Colonic mucosa (tissue), 4 donors: Measurements from ENCODE around the gene HIC1. TPM values are rescaled to one million over a fixed set of nuclear protein-coding genes. Genes with fewer than 3 reads are reported as not detected.

Experiments used
- DNase-seq: peaks from one replicate; pipeline ENCODE4 v3.0.0-alpha.2; 2020
- H3K27ac ChIP-seq: fragments of 200-600 bp; one replicate; pipeline ENCODE4 v1.8.0; 2021
- H3K27me3 ChIP-seq: fragments of 200-600 bp; one replicate; pipeline ENCODE4 v1.8.0; 2021
- H3K36me3 ChIP-seq: fragments of 200-600 bp; one replicate; pipeline ENCODE4 v1.8.0; 2021
- H3K4me1 ChIP-seq: fragments of 200-600 bp; one replicate; pipeline ENCODE4 v1.8.0; 2021; ENCODE audit warnings: mild to moderate bottlenecking
- H3K4me3 ChIP-seq: fragments of 200-600 bp; one replicate; pipeline ENCODE4 v1.8.0; 2021
- H3K9ac ChIP-seq, 2 donors: one replicate each; pipeline ENCODE4 v1.7.0; 2013; ENCODE audit warnings: control low read depth in 2 of 2, low read depth in 2 of 2, low read length in 2 of 2
- H3K9me3 ChIP-seq: fragments of 200-600 bp; one replicate; pipeline ENCODE4 v1.8.0; 2021
- intact Hi-C: fragments of 100-400 bp; cut with DNase I; formaldehyde crosslinking; loops from one replicate; pipeline ENCODE4 v1.14.1; 2022
- total RNA-seq, 2 donors: library from RNA; stranded (reverse); fragmentation: NEBNext Ultra II Directional in 1 of 2; extraction: Animal tissue kit (Norgen Biotek cat#: 25700) in 1 of 2; gene quantifications; one replicate each; pipeline ENCODE4 v1.2.1, GENCODE V29; 2021
- TF ChIP-seq, protein P1 (sequence below): fragments of 200-600 bp; IDR thresholded peaks from one replicate; pipeline ENCODE4 v1.8.0; 2022; ENCODE audit warnings: antibody characterized with exemption, mild to moderate bottlenecking
- donor health status: healthy.
- donor health status: DM: no; HTN: no; CAD: no.
- donor health status: DM: no; HTN: no; CAD: no.

Gene HIC1, protein sequence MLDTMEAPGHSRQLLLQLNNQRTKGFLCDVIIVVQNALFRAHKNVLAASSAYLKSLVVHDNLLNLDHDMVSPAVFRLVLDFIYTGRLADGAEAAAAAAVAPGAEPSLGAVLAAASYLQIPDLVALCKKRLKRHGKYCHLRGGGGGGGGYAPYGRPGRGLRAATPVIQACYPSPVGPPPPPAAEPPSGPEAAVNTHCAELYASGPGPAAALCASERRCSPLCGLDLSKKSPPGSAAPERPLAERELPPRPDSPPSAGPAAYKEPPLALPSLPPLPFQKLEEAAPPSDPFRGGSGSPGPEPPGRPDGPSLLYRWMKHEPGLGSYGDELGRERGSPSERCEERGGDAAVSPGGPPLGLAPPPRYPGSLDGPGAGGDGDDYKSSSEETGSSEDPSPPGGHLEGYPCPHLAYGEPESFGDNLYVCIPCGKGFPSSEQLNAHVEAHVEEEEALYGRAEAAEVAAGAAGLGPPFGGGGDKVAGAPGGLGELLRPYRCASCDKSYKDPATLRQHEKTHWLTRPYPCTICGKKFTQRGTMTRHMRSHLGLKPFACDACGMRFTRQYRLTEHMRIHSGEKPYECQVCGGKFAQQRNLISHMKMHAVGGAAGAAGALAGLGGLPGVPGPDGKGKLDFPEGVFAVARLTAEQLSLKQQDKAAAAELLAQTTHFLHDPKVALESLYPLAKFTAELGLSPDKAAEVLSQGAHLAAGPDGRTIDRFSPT
- total RNA-seq = 10 to 100 TPM in 1 of 2 donors, 1 to 10 TPM in 1; 7.0 to 11.2 TPM

DNA sequence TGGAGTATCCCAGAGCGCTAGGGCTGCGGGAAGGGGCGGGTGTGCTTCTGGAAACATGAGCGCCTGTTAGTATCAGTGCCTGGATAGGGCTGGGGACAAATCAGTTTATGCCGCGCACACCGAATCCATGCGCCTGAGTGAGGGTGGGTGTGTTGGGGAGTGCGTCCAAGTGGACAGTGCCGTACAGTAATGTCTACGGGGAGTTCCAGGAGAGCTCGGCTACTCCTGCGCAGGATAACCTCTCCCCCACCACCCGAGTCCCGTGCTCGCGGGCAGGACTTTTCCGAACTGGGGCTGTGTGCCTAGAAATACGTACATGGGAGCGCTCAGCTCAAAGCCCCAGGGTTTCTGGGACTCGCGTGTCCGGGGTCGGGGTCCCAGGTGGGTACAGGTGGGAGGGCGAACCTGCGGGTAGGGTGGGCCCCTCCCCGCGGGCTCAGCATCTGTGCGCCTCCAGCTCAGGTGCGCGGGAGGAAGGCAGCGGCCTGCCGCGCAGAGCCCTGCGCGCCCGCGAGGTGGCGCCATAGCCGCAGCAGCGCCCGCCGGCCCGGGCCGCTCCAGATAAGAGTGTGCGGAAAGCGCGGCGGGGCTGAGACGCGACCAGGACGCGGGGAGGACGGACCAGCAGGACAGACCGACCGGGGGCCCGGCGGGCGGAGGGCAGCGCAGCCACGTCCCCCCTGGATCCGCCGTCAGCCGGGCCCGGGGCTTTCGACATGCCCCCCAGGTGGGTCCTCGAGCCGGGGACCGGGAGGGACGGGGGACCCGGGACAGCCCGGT is at the start of gene HIC1:
HIC1 (plus strand) TSS at position 592 of the 780 bp plus-strand sequence. CDS start 1,588 bp downstream, outside the sequence.
- intact Hi-C loops = loop anchor here (2.0 to 10.0 kb wide), 3 partner anchors 118 to 220 kb away; no protein-coding TSS in a partner anchor
- peak within 1 kb of the TSS; percentile 79 for H3K27ac ChIP-seq
- no peaks in the 10 kb centered on the region for H3K9me3 ChIP-seq
- TF ChIP-seq, protein P1, sequence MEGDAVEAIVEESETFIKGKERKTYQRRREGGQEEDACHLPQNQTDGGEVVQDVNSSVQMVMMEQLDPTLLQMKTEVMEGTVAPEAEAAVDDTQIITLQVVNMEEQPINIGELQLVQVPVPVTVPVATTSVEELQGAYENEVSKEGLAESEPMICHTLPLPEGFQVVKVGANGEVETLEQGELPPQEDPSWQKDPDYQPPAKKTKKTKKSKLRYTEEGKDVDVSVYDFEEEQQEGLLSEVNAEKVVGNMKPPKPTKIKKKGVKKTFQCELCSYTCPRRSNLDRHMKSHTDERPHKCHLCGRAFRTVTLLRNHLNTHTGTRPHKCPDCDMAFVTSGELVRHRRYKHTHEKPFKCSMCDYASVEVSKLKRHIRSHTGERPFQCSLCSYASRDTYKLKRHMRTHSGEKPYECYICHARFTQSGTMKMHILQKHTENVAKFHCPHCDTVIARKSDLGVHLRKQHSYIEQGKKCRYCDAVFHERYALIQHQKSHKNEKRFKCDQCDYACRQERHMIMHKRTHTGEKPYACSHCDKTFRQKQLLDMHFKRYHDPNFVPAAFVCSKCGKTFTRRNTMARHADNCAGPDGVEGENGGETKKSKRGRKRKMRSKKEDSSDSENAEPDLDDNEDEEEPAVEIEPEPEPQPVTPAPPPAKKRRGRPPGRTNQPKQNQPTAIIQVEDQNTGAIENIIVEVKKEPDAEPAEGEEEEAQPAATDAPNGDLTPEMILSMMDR = peak; percentile 97
- DNase-seq = peak; percentile 71
- peaks cover 54% of the 10 kb centered on the region for H3K27me3 ChIP-seq
- H3K9ac ChIP-seq = peak within 1 kb of the TSS; percentile 40 to 76
- peak within 1 kb of the TSS; percentile 59 for H3K4me3 ChIP-seq
- H3K36me3 ChIP-seq = no peaks in the 10 kb centered on the region
- peaks cover 16% of the 10 kb centered on the region for H3K4me1 ChIP-seq

DNA sequence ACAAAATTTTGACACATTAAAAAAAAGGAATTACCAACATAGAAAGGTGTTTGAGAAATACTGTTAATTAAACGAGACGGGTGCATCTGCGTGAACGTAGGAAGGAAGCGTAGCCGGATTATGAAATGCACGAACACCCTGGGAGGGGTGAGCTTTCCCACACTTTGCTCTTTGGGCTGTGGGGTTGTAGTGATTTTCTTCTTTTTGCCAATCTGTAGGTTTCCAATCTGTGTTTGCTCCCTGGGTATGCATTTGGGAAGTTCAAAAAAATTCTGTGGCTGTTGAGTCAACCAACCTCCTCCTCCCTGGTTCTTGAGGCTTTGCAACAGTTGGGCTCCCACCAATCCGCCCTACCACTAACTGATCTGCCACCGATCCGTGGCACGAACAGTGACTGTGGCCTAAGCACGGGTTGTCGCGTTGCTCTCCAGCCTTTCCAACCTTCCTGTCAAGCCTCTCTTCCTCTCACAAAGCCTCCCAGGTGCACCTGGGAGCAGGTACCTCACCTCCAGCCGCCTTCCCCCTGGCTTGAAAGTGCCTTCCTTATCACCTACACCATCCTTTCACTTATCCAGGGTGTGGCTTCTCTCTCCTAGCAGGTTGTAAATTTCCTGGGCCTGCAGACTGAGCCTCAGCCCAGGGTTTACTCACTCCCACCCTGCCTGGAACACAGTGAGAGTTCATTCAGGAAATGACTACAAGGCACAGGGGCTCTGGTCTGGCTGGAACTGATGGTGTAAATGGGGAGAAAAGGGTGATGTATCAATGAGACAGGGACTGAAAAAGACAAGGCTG is 46.4 kb upstream of the HIC1 start:
- Histone ChIP-seq H3K36me3 (no peaks in the 10 kb centered on the region), H3K27me3 (no peaks in the 10 kb centered on the region), H3K4me3 (no peak overlapping the region), H3K27ac (no peak overlapping the region), H3K9me3 (no peaks in the 10 kb centered on the region), H3K4me1 (no peaks in the 10 kb centered on the region), H3K9ac (peak overlapping the region in 1 of 2 donors; percentile 46)
- intact Hi-C loops = no loop called here
- TF ChIP-seq, protein P1 = no peak
- DNase-seq = peak; percentile 54

DNA sequence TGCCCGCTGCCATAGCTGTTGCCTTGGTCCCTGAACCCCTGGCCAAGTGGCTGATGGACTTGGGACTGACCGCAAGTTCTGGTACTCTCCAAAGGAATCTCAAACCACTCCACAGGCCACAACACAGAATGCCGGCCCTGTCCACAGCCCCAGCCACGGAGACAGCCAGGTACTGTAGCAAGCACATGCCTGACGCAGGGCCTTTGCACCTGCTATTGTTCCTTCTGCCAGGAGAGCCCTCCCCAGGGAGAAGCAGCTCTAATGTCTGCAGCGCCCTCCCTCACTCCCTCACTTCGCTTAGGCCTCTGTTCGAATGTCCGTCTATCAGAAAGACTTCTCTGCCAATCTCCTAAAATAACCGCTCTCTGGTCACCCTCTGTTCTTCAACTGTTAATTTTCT is 45.2 kb upstream of the HIC1 start:
- TF ChIP-seq, protein P1 = no peak
- intact Hi-C loops = no loop called here
- no peak overlapping the region for H3K4me3 ChIP-seq
- no peaks in the 10 kb centered on the region for H3K9me3 ChIP-seq
- H3K27ac ChIP-seq = no peak overlapping the region
- no peaks in the 10 kb centered on the region for H3K27me3 ChIP-seq
- no peak overlapping the region for H3K9ac ChIP-seq
- H3K4me1 ChIP-seq = no peaks in the 10 kb centered on the region
- no peak for DNase-seq
- H3K36me3 ChIP-seq = no peaks in the 10 kb centered on the region

DNA sequence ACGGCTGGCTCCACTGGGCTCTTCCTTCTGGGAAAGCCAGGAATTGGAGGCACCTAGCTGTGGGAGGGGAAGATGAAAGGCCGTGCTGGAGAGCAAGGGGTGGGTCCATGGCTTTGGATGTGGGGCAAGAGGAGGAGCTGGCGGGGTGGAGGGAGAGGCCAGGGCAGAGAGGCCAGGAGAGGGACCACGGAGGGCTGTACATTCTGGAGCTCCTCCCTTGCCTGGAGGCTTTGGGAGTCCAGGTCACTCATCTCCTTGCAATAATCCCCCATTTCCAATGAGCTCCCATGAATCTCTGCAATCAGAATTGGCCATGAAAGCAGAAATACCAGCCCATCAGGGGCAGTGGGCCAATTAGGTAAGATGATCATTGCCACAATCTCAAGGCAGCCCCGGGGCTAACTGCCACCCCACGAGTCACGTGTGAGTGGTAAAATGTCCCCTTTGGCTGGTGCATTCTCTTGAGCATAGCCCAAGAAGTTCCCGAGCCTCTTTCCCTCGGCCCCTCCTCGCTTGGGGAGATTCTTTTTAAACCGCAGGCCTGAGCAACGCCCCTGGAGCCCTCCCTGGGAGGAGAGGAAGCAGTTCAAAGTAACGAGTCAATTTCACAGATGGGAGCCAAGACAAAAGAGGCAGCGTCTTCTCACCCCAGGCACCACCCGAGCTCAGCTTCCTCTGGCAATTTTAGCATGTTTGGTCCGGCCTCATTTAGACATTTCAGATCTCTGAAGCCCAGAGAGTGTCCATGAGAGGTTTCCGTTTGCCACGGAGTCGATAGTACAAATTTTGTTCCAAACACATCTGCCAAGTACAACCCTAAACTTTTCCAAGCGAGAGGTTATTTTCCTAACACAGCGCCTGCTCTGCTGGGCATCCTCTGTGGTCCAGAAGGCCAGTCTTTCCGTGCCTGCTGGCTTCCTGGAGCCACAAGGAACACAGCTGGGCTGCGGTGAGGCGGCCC is 43.2 kb upstream of the HIC1 start:
- no peaks in the 10 kb centered on the region for H3K4me1 ChIP-seq
- intact Hi-C loops = no loop called here
- no peaks in the 10 kb centered on the region for H3K36me3 ChIP-seq
- no peaks in the 10 kb centered on the region for H3K27me3 ChIP-seq
- DNase-seq = no peak
- H3K27ac ChIP-seq = no peak overlapping the region
- peak overlapping the region in 1 of 2 donors; percentile 43 for H3K9ac ChIP-seq
- no peak overlapping the region for H3K4me3 ChIP-seq
- no peaks in the 10 kb centered on the region for H3K9me3 ChIP-seq
- TF ChIP-seq, protein P1 = no peak
